ENCODE measurements around the gene TMEM238L. TPM values are rescaled to one million over a fixed set of nuclear protein-coding genes. Genes with fewer than 3 reads are reported as not detected.
"Not testable (repeated sequence)": the region's sequence is repeated elsewhere in the genome, so short reads cannot be mapped to it uniquely, and the experiment has no call there.

The TMEM238L gene, protein sequence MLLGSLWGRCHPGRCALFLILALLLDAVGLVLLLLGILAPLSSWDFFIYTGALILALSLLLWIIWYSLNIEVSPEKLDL
- not detected for total RNA-seq

GRCh38 chr17:10803830-10804475 is at the start of gene TMEM238L:
TMEM238L (minus strand) TSS chr17:10804099; CDS start chr17:10803963, 136 bp downstream.
- ATAC-seq = no peak
- DNase-seq (ENCODE audit: low spot score) = no peak
- Mint-ChIP-seq H3K27me3 (peaks cover 0 to 2% of the 10 kb centered on the region in 2 donors), H3K4me3 (no peak within 1 kb of the TSS), H3K27ac (no peak within 1 kb of the TSS), H3K4me1 (ENCODE audit: low read depth in 2 of 2) (no peaks in the 10 kb centered on the region), H3K9me3 (no peaks in the 10 kb centered on the region), H3K36me3 (no peaks in the 10 kb centered on the region)

DNA sequence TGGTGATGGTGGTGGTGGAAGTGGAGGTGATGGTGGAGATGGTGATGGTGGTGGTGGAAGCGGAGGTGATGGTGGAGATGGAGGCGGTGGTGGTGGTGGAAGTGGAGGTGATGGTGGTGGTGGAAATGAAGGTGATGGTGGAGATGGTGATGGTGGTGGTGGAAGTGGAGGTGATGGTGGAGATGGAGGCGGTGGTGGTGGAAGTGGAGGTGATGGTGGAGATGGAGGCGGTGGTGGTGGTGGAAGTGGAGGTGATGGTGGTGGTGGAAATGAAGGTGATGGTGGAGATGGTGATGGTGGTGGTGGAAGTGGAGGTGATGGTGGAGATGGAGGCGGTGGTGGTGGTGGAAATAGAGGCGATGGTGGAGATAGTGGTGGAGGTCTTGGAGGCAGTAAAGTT is 42.7 kb upstream of the TMEM238L start:
- H3K27ac Mint-ChIP-seq; ATAC-seq; DNase-seq (ENCODE audit: low spot score); H3K36me3 Mint-ChIP-seq; H3K4me3 Mint-ChIP-seq; H3K9me3 Mint-ChIP-seq: not testable (repeated sequence)
- Mint-ChIP-seq H3K27me3 (peaks cover 20 to 23% of the 10 kb centered on the region in 2 donors), H3K4me1 (ENCODE audit: low read depth in 2 of 2) (peaks cover 7 to 10% of the 10 kb centered on the region in 2 donors)

DNA sequence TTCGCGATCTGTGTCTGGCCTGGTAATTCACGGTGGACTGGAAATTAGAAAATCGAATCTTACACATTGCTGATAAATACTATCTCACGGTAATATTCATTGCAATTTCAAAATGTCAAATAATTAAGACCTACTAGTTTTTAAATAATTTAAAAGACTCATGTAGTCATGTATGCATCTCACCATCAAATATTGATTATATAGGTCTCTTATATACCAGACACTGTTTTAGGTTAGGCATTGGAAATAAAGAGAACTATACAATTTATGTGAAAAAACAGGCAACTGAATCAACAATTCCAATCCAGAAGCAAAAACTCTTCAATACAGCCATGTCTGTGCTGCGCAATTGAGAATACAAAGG is 41.5 kb upstream of the TMEM238L start:
- Mint-ChIP-seq H3K36me3 (no peaks in the 10 kb centered on the region), H3K27ac (no peak overlapping the region), H3K9me3 (no peaks in the 10 kb centered on the region), H3K4me3 (peak overlapping the region; percentile 61), H3K27me3 (peaks cover 18 to 23% of the 10 kb centered on the region in 2 donors), H3K4me1 (ENCODE audit: low read depth in 2 of 2) (peaks cover 7 to 10% of the 10 kb centered on the region in 2 donors)
- no peak for ATAC-seq
- DNase-seq (ENCODE audit: low spot score) = no peak

DNA sequence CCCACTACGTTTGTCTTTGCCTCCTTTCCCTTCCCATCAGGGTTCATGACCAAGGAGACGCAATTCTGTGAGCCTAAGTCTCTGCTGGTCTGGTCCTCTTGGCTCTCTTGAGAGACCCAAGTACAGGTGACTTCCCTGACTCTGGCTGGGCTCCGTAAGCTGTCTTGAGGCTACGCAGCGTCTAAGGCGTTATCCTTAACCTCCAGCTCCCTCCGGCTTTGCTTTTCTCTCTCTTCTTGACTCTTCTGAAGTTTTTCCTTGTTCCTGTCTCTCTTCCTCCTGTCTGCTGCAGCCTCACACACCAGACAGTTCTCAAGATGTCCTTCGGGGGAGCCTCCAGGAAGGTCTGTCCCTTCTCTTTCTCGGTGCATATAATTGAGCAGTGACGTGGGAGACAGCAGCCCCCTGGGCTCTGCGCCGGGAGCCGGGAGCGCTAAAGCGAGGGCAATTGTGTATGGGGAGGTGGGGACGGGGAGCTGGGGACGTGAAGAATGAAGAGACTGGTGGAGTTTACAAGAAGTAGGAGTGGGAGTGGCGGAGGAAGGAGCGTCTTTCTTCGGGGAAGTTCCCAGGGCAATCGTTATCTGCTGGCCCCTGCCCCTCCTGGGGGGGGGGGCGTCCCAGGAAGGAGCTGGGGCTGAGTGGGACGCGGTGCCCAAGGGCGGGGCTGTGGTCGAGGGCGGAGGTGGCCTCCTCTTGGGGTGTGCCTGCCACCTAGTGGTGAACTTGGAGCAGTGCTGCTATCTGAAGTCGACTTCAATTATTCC is 40.9 kb upstream of the TMEM238L start:
- H3K9me3 Mint-ChIP-seq = no peaks in the 10 kb centered on the region
- peaks cover 16 to 21% of the 10 kb centered on the region in 2 donors for H3K27me3 Mint-ChIP-seq
- no peaks in the 10 kb centered on the region for H3K36me3 Mint-ChIP-seq
- no peak overlapping the region for H3K27ac Mint-ChIP-seq
- peaks cover 7 to 10% of the 10 kb centered on the region in 2 donors for H3K4me1 Mint-ChIP-seq (ENCODE audit: low read depth in 2 of 2)
- H3K4me3 Mint-ChIP-seq = peak overlapping the region; percentile 61
- peak; percentile 85 to 91 for ATAC-seq
- peak; percentile 70 for DNase-seq (ENCODE audit: low spot score)

GRCh38 chr17:10843811-10844210 is 39.9 kb upstream of the TMEM238L start:
- no peak for DNase-seq (ENCODE audit: low spot score)

DNA sequence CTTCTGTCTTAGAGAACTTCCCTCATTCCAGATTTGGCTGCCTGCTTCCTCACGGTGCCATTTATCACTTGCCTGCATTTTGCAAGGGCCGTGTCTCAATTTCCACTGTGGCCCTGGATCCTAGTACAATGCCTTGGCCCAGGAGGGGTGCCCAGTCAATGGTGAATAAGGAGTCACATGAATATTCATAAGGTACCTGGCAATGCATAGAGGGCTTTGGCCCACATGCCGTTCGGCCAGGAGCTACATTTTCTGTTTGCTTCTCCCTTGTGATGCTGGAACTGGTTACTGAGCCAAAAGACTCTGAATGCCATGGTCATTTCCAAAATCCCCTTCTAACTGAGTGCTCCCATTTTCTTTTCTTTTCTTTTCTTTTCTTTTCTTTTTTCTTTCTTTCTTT is 38.8 kb upstream of the TMEM238L start:
- Mint-ChIP-seq H3K36me3 (no peaks in the 10 kb centered on the region), H3K4me3 (no peak overlapping the region), H3K4me1 (ENCODE audit: low read depth in 2 of 2) (peaks cover 7 to 10% of the 10 kb centered on the region in 2 donors), H3K27ac (no peak overlapping the region), H3K27me3 (peaks cover 11 to 13% of the 10 kb centered on the region in 2 donors), H3K9me3 (no peaks in the 10 kb centered on the region)
- no peak for ATAC-seq
- DNase-seq (ENCODE audit: low spot score) = no peak

More at GRCh38 chr17:10843811-10844210, 39.9 kb upstream of the TMEM238L start:
- H3K4me3 Mint-ChIP-seq = no peak overlapping the region
- no peaks in the 10 kb centered on the region for H3K9me3 Mint-ChIP-seq
- no peaks in the 10 kb centered on the region for H3K36me3 Mint-ChIP-seq
- peaks cover 7 to 10% of the 10 kb centered on the region in 2 donors for H3K4me1 Mint-ChIP-seq (ENCODE audit: low read depth in 2 of 2)
- no peak overlapping the region for H3K27ac Mint-ChIP-seq
- peaks cover 11 to 13% of the 10 kb centered on the region in 2 donors for H3K27me3 Mint-ChIP-seq
- no peak for ATAC-seq

DNA sequence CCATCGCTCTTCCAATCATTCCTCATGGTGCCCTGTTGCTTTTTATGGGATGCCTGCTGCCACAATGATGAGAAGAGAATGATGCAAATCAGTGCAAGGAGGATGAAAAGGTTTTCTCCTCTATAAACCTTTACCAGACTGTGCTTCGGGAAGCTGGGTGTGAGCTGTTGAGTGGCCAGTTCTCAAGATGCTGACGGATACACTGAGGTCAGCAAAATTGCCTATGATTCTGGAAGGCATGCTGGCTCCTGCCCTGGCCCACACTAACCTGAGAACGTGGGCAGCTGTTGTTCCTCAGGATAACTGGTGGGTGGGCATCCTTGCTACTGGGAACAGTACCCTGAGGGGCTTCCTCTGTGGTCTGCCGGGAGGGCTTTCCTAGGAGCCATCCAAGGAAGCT is 34.8 kb upstream of the TMEM238L start:
- H3K27me3 Mint-ChIP-seq = peaks cover 5 to 6% of the 10 kb centered on the region in 2 donors
- ATAC-seq (no peak), DNase-seq (ENCODE audit: low spot score) (no peak)
- H3K27ac Mint-ChIP-seq = no peak overlapping the region
- H3K9me3 Mint-ChIP-seq = no peaks in the 10 kb centered on the region
- no peak overlapping the region for H3K4me3 Mint-ChIP-seq
- no peaks in the 10 kb centered on the region for H3K4me1 Mint-ChIP-seq (ENCODE audit: low read depth in 2 of 2)
- no peaks in the 10 kb centered on the region for H3K36me3 Mint-ChIP-seq

- Mint-ChIP-seq H3K27me3 (peaks cover 0 to 3% of the 10 kb centered on the region in 2 donors), H3K9me3 (no peaks in the 10 kb centered on the region), H3K4me1 (ENCODE audit: low read depth in 2 of 2) (no peaks in the 10 kb centered on the region), H3K36me3 (no peaks in the 10 kb centered on the region), H3K4me3 (no peak within 1 kb of the TSS), H3K27ac (no peak within 1 kb of the TSS)
- DNase-seq (ENCODE audit: low spot score) (no peak), ATAC-seq (no peak)
Observed at GRCh38 chr17:10837921-10838320, 34.0 kb upstream of the TMEM238L start, which contains the start of gene PIRT. PIRT (minus strand) TSS chr17:10838087; CDS start chr17:10825645, 12,442 bp downstream.

- DNase-seq (ENCODE audit: low spot score) (no peak), ATAC-seq (peak; percentile 9 to 12)
- Mint-ChIP-seq H3K27me3 (peaks cover 0 to 3% of the 10 kb centered on the region in 2 donors), H3K36me3 (no peaks in the 10 kb centered on the region), H3K4me3 (no peak overlapping the region), H3K9me3 (no peaks in the 10 kb centered on the region), H3K27ac (no peak overlapping the region), H3K4me1 (ENCODE audit: low read depth in 2 of 2) (no peaks in the 10 kb centered on the region)
Observed at GRCh38 chr17:10836966-10837590, 33.2 kb upstream of the TMEM238L start.

DNA sequence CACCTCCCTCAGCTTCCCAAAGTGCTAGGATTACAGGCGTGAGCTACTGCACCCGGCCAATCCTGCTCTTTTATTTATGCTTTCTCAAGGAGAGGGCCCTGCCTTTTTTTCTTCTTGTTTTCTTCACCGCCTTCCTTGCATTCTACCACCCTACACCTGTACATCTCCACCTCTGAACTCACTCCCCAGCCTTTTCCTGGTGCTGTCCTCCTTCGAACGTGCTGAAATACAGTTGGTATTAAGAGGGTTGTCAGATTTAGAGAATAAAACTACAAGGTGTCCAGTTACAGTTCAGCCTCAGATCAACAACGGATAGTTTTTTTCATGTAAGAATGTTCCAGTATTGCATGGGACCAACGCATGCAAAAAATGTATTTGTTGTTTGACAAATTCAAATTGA is 32.2 kb upstream of the TMEM238L start:
- Mint-ChIP-seq H3K36me3 (no peaks in the 10 kb centered on the region), H3K9me3 (no peaks in the 10 kb centered on the region), H3K27me3 (peaks cover 0 to 5% of the 10 kb centered on the region in 2 donors), H3K4me3 (no peak overlapping the region), H3K27ac (no peak overlapping the region), H3K4me1 (ENCODE audit: low read depth in 2 of 2) (no peaks in the 10 kb centered on the region)
- ATAC-seq (no peak), DNase-seq (ENCODE audit: low spot score) (no peak)

DNA sequence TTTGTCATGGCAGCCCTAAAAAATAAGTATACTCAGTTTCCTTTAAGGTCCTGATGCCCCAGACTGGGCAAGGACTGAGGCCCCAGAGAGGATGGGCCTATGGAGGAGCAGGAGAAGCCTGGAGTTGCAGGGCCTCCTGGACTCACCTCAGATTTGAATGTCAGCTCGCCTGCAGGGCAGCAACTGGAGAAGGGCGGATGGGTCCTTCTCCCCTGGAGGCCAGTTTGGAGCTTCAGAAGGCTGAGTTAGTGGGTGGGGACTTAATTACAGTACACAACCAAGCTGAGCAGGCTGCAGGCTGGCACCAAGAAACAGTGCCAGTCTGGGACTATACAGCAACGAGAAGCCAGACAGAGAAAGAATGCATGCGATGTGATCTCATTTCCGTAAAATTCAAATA is 27.8 kb upstream of the TMEM238L start:
- Mint-ChIP-seq H3K27me3 (peaks cover 6 to 22% of the 10 kb centered on the region in 2 donors), H3K4me3 (no peak overlapping the region), H3K36me3 (no peaks in the 10 kb centered on the region), H3K4me1 (ENCODE audit: low read depth in 2 of 2) (no peaks in the 10 kb centered on the region), H3K27ac (no peak overlapping the region), H3K9me3 (no peaks in the 10 kb centered on the region)
- DNase-seq (ENCODE audit: low spot score) (no peak), ATAC-seq (no peak)

- no peaks in the 10 kb centered on the region for H3K36me3 Mint-ChIP-seq
- no peak overlapping the region for H3K27ac Mint-ChIP-seq
- H3K9me3 Mint-ChIP-seq = no peaks in the 10 kb centered on the region
- no peak overlapping the region for H3K4me3 Mint-ChIP-seq
- H3K4me1 Mint-ChIP-seq (ENCODE audit: low read depth in 2 of 2) = no peaks in the 10 kb centered on the region
- no peak for DNase-seq (ENCODE audit: low spot score)
- ATAC-seq = no peak
- H3K27me3 Mint-ChIP-seq = peaks cover 6 to 29% of the 10 kb centered on the region in 2 donors
Observed at GRCh38 chr17:10827898-10828552, 24.1 kb upstream of the TMEM238L start.

GRCh38 chr17:10824874-10825273 is 21.0 kb upstream of the TMEM238L start:
- Mint-ChIP-seq H3K27ac (no peak overlapping the region), H3K36me3 (no peaks in the 10 kb centered on the region), H3K4me3 (no peak overlapping the region), H3K27me3 (peaks cover 3 to 26% of the 10 kb centered on the region in 2 donors), H3K4me1 (ENCODE audit: low read depth in 2 of 2) (no peaks in the 10 kb centered on the region), H3K9me3 (no peaks in the 10 kb centered on the region)
- no peak for ATAC-seq
- DNase-seq (ENCODE audit: low spot score) = no peak

Data from natural killer cell treated with Interleukin-12 subunit alpha and Interleukin-12 subunit beta and Interleukin-15 and Interleukin-18, amount 100 ng/mL, for 72 hours (primary cell).